ENCODE measurements around the gene ELMO1.

Gene ELMO1

DNA sequence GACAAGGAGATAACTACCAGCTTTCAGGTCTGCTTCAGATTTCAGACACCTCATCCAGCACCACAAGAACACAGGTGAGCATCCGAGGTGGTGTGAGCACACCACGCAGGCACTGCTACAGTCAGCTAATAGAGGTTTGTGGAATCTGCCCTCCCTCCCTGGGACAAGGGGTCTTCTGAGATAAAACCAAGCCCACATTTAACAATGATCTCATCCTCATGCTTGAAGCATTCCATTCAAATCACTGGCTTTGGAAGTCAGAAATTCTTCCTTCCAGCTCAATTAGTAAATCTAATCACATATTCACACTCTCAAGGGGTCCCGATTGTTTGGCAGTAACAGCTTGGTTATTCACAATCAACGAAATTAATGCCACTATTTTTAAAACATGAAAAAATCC, 331.4 kb downstream of the ELMO1 start:
- H3K4me2 ChIP-seq (ENCODE audit: low read length) = no peak overlapping the region
- H3K79me2 ChIP-seq (ENCODE audit: control insufficient read depth, low read length) = no peaks in the 10 kb centered on the region
- no peaks in the 10 kb centered on the region for H4K20me1 ChIP-seq (ENCODE audit: control insufficient read depth, insufficient read depth, low read depth, low read length)
- H3F3A ChIP-seq (ENCODE audit: control insufficient read depth, insufficient read depth) = no peaks in the 10 kb centered on the region
- H3K9me3 ChIP-seq (ENCODE audit: control insufficient read depth, insufficient read depth, low read length) = no peaks in the 10 kb centered on the region
- H3K4me3 ChIP-seq (ENCODE audit: low read length) = no peak overlapping the region
- TF ChIP-seq CTCF (IDR thresholded peaks at IDR 0.05; ENCODE audit: low read depth, low read length, poor library complexity, severe bottlenecking) (no peak), EZH2phosphoT487 (IDR thresholded peaks at IDR 0.05; ENCODE audit: borderline replicate concordance, low read length) (no peak)
- no peaks in the 10 kb centered on the region for H3K4me1 ChIP-seq (ENCODE audit: control insufficient read depth, low read length)
- no peaks in the 10 kb centered on the region for H3K9me2 ChIP-seq (replicated peaks; ENCODE audit: control insufficient read depth, low read length)
- H3K27ac ChIP-seq (ENCODE audit: low read depth, low read length) = no peak overlapping the region
- no peaks in the 10 kb centered on the region for H3K27me3 ChIP-seq (ENCODE audit: control insufficient read depth, low read length)
- no peaks in the 10 kb centered on the region; the same call in 1 of the 2 replicates for H3K36me3 ChIP-seq (ENCODE audit: control insufficient read depth, low read length)

DNA sequence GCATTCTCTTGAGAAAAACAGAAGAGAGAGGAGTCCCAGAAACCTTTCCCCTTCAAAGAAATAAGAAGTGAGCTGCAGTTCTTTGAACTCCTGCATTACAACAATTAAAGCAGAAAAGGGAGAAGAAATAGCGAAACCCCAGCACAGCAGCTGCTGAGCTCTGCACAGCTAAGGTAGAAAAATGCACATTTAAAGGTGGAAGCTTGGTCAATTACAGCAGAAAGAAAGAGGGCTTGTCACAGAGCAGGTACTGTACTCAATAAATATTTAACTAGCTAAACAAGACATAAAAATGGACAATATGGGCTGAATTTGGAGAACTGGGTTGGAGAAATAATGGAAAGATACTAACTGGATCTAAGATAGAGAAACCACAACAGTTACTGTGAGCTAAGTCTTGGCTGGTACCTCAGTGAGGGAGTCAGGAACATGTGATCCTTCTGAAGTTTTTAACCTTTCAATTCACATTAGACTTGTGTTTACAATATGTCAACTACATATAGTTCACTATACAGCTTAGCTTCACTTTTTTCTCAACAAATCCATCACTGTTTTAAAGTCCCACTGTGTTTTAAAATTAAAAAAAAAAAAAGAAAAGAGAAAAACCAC, 332.5 kb downstream of the ELMO1 start:
- no peaks in the 10 kb centered on the region for H4K20me1 ChIP-seq (ENCODE audit: control insufficient read depth, insufficient read depth, low read depth, low read length)
- H3K4me2 ChIP-seq (ENCODE audit: low read length) = no peak overlapping the region
- H3K79me2 ChIP-seq (ENCODE audit: control insufficient read depth, low read length) = no peaks in the 10 kb centered on the region
- no peaks in the 10 kb centered on the region for H3F3A ChIP-seq (ENCODE audit: control insufficient read depth, insufficient read depth)
- no peaks in the 10 kb centered on the region for H3K9me3 ChIP-seq (ENCODE audit: control insufficient read depth, insufficient read depth, low read length)
- H3K27ac ChIP-seq (ENCODE audit: low read depth, low read length) = no peak overlapping the region
- H3K9me2 ChIP-seq (replicated peaks; ENCODE audit: control insufficient read depth, low read length) = no peaks in the 10 kb centered on the region
- H3K4me1 ChIP-seq (ENCODE audit: control insufficient read depth, low read length) = no peaks in the 10 kb centered on the region
- H3K27me3 ChIP-seq (ENCODE audit: control insufficient read depth, low read length) = no peaks in the 10 kb centered on the region
- no peak for TF ChIP-seq CTCF (IDR thresholded peaks at IDR 0.05; ENCODE audit: low read depth, low read length, poor library complexity, severe bottlenecking)
- no peak for TF ChIP-seq EZH2phosphoT487 (IDR thresholded peaks at IDR 0.05; ENCODE audit: borderline replicate concordance, low read length)
- no peaks in the 10 kb centered on the region; the same call in none of the 2 replicates for H3K36me3 ChIP-seq (ENCODE audit: control insufficient read depth, low read length)
- H3K4me3 ChIP-seq (ENCODE audit: low read length) = no peak overlapping the region

DNA sequence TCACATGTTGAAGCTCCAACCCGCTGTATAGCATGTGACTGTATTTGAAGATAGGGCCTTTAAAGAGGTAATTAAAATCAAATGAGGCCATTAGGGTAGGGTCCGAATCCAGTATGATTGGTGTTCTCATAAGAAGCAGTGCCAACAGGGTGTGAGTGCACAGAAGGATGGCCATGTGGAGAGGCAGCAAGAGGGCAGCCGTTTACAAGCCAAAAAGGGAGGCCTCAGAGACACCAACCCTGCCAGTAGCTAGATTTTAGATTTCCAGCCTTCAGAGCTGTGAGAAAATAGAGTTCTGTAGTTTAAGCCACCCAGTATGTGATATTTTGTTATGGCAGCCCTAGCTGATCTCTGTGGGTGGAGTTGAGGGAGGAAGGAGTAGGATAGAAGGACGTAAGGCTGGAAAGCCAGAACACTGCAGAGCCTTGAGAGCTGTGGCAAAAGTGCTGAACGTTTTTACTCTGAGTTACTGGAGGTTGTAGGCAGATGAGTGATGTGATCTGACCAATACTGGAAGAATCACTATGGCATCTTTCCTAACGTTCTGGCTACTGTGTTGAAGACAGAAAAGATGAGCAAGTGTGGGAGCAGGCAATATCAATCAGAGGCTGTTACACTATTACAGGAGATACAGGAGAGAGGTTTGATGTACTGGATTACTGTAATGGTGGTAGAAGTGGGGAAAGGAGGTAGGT, 334.9 kb downstream of the ELMO1 start:
- Histone ChIP-seq H4K20me1 (ENCODE audit: control insufficient read depth, insufficient read depth, low read depth, low read length) (no peaks in the 10 kb centered on the region), H3K4me1 (ENCODE audit: control insufficient read depth, low read length) (no peaks in the 10 kb centered on the region), H3K4me3 (ENCODE audit: low read length) (no peak overlapping the region), H3K4me2 (ENCODE audit: low read length) (no peak overlapping the region), H3K27ac (ENCODE audit: low read depth, low read length) (no peak overlapping the region), H3F3A (ENCODE audit: control insufficient read depth, insufficient read depth) (no peaks in the 10 kb centered on the region), H3K9me2 (replicated peaks; ENCODE audit: control insufficient read depth, low read length) (no peaks in the 10 kb centered on the region), H3K9me3 (ENCODE audit: control insufficient read depth, insufficient read depth, low read length) (no peaks in the 10 kb centered on the region), H3K79me2 (ENCODE audit: control insufficient read depth, low read length) (no peaks in the 10 kb centered on the region), H3K36me3 (ENCODE audit: control insufficient read depth, low read length) (no peaks in the 10 kb centered on the region; the same call in none of the 2 replicates), H3K27me3 (ENCODE audit: control insufficient read depth, low read length) (no peaks in the 10 kb centered on the region)
- TF ChIP-seq EZH2phosphoT487 (IDR thresholded peaks at IDR 0.05; ENCODE audit: borderline replicate concordance, low read length) = no peak
- TF ChIP-seq CTCF (IDR thresholded peaks at IDR 0.05; ENCODE audit: low read depth, low read length, poor library complexity, severe bottlenecking) = no peak
